ENCODE results near the gene TRIM2. TPM values are rescaled to one million over a fixed set of nuclear protein-coding genes. Genes with fewer than 3 reads are reported as not detected.

The TRIM2 gene
- total and polyA plus RNA-seq, 4 donors, result 3.4 to 15.5 (median 8.9) TPM

DNA sequence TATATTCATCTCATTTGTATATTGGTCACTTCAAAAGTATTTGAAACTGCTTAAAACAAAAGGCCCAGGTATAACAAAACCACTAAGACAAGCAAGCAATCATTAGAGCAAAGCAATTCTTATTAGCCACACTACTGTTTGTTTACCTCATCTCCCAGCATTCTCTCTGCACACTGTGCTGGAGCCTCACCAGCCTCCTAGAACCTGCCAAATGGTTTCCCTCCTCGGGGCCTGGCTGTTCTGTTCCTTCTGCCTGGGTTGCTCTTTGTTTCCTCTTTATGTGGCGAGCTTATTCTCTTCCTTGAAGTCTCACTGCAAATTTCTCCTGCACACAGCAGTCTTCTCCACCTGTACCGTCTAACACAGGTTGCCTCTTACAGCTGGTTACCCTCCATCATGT is 72.7 kb downstream of the TRIM2 start:
- no peak for DNase-seq (ENCODE audit: low spot score)
- peaks cover 0 to 5% (median 0%) of the 10 kb centered on the region in 4 donors for H3K36me3 ChIP-seq (ENCODE audit: control insufficient read depth in 4 of 4, insufficient read depth in 3 of 4, low read depth in 1 of 4, low read length in 3 of 4)

DNA sequence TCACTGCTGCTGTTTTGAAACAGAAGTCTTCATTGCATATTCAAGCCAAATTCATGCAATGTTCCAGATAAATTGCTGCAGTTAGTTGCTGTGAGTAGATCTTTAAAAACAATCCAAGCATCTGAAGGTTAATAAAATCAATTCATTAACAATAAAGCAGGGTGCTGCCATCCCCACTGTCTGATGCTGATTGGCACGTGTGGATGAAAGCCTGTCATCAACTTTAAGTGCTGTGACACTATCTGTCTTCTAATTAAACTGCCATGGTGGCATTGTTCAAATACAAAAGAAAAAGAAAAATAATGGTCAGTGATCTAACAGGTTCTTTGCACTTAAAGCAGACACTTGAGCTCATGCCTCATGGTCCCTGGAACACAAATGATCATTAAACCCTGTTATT is 77.2 kb downstream of the TRIM2 start:
- no peaks in the 10 kb centered on the region for H3K9me3 ChIP-seq (ENCODE audit: control insufficient read depth in 4 of 4, low read length in 3 of 4)
- no peak for DNase-seq (ENCODE audit: low spot score)
- WGBS, result 87% methylated on average over 1 of the region's 1 CpG
- H3K9ac ChIP-seq (ENCODE audit: low read depth in 1 of 2, low read length in 2 of 2), result no peak overlapping the region
- peaks cover 0 to 5% (median 3%) of the 10 kb centered on the region in 4 donors for H3K36me3 ChIP-seq (ENCODE audit: control insufficient read depth in 4 of 4, insufficient read depth in 3 of 4, low read depth in 1 of 4, low read length in 3 of 4)
- peaks cover 0 to 7% (median 3%) of the 10 kb centered on the region in 4 donors for H3K4me1 ChIP-seq (ENCODE audit: control insufficient read depth in 4 of 4, insufficient read depth in 4 of 4, low read length in 3 of 4)
- H3K27ac ChIP-seq (ENCODE audit: low read depth in 1 of 2, low read length in 2 of 2), result no peak overlapping the region
- no peaks in the 10 kb centered on the region for H3K27me3 ChIP-seq (ENCODE audit: control insufficient read depth in 4 of 4, insufficient read depth in 4 of 4, low read length in 3 of 4)
- TF ChIP-seq, protein P1, sequence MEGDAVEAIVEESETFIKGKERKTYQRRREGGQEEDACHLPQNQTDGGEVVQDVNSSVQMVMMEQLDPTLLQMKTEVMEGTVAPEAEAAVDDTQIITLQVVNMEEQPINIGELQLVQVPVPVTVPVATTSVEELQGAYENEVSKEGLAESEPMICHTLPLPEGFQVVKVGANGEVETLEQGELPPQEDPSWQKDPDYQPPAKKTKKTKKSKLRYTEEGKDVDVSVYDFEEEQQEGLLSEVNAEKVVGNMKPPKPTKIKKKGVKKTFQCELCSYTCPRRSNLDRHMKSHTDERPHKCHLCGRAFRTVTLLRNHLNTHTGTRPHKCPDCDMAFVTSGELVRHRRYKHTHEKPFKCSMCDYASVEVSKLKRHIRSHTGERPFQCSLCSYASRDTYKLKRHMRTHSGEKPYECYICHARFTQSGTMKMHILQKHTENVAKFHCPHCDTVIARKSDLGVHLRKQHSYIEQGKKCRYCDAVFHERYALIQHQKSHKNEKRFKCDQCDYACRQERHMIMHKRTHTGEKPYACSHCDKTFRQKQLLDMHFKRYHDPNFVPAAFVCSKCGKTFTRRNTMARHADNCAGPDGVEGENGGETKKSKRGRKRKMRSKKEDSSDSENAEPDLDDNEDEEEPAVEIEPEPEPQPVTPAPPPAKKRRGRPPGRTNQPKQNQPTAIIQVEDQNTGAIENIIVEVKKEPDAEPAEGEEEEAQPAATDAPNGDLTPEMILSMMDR (IDR thresholded peaks at IDR 0.05; ENCODE audit: low read depth, low read length, missing input control), result no peak
- TF ChIP-seq NR2F2 (IDR thresholded peaks at IDR 0.05) (no peak), TAF1 (conservative IDR thresholded peaks at IDR 0.05) (no peak)
- no peak overlapping the region for H3K4me3 ChIP-seq (ENCODE audit: low read depth in 1 of 3, low read length in 3 of 3)

More for the DNA sequence above, 72.7 kb downstream of the TRIM2 start:
- Histone ChIP-seq H3K4me1 (ENCODE audit: control insufficient read depth in 4 of 4, insufficient read depth in 4 of 4, low read length in 3 of 4) (peaks cover 3 to 22% (median 10%) of the 10 kb centered on the region in 4 donors), H3K4me3 (ENCODE audit: low read depth in 1 of 3, low read length in 3 of 3) (no peak overlapping the region), H3K27me3 (ENCODE audit: control insufficient read depth in 4 of 4, insufficient read depth in 4 of 4, low read length in 3 of 4) (no peaks in the 10 kb centered on the region), H3K9me3 (ENCODE audit: control insufficient read depth in 4 of 4, low read length in 3 of 4) (no peaks in the 10 kb centered on the region), H3K9ac (ENCODE audit: low read depth in 1 of 2, low read length in 2 of 2) (no peak overlapping the region), H3K27ac (ENCODE audit: low read depth in 1 of 2, low read length in 2 of 2) (no peak overlapping the region)
- 64% methylated on average over 3 of the region's 3 CpGs for WGBS
- TF ChIP-seq GABPA (IDR thresholded peaks at IDR 0.05 in 1 of 2, conservative IDR thresholded peaks at IDR 0.05 in 1 of 2), result no peak
- TF ChIP-seq RAD21 (IDR thresholded peaks at IDR 0.05), result no peak
- no peak for TF ChIP-seq FOXA2 (IDR thresholded peaks at IDR 0.05)
- TF ChIP-seq, protein P2, sequence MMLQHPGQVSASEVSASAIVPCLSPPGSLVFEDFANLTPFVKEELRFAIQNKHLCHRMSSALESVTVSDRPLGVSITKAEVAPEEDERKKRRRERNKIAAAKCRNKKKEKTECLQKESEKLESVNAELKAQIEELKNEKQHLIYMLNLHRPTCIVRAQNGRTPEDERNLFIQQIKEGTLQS (IDR thresholded peaks at IDR 0.05), result no peak
- TF ChIP-seq RXRA (IDR thresholded peaks at IDR 0.05), result no peak
- TF ChIP-seq SP1 (IDR thresholded peaks at IDR 0.05), result no peak
- TF ChIP-seq JUND (IDR thresholded peaks at IDR 0.05), result no peak
- TF ChIP-seq FOXA1 (IDR thresholded peaks at IDR 0.05), result no peak
- TF ChIP-seq, protein P3, sequence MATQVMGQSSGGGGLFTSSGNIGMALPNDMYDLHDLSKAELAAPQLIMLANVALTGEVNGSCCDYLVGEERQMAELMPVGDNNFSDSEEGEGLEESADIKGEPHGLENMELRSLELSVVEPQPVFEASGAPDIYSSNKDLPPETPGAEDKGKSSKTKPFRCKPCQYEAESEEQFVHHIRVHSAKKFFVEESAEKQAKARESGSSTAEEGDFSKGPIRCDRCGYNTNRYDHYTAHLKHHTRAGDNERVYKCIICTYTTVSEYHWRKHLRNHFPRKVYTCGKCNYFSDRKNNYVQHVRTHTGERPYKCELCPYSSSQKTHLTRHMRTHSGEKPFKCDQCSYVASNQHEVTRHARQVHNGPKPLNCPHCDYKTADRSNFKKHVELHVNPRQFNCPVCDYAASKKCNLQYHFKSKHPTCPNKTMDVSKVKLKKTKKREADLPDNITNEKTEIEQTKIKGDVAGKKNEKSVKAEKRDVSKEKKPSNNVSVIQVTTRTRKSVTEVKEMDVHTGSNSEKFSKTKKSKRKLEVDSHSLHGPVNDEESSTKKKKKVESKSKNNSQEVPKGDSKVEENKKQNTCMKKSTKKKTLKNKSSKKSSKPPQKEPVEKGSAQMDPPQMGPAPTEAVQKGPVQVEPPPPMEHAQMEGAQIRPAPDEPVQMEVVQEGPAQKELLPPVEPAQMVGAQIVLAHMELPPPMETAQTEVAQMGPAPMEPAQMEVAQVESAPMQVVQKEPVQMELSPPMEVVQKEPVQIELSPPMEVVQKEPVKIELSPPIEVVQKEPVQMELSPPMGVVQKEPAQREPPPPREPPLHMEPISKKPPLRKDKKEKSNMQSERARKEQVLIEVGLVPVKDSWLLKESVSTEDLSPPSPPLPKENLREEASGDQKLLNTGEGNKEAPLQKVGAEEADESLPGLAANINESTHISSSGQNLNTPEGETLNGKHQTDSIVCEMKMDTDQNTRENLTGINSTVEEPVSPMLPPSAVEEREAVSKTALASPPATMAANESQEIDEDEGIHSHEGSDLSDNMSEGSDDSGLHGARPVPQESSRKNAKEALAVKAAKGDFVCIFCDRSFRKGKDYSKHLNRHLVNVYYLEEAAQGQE (IDR thresholded peaks at IDR 0.05), result no peak
- no peak for TF ChIP-seq HNF4A (conservative IDR thresholded peaks at IDR 0.05)
- TF ChIP-seq NR2F2 (IDR thresholded peaks at IDR 0.05), result no peak
- TF ChIP-seq YY1 (IDR thresholded peaks at IDR 0.05), result no peak
- no peak for TF ChIP-seq TAF1 (conservative IDR thresholded peaks at IDR 0.05)
- TF ChIP-seq HNF4G (IDR thresholded peaks at IDR 0.05), result no peak
- TF ChIP-seq, protein P4, sequence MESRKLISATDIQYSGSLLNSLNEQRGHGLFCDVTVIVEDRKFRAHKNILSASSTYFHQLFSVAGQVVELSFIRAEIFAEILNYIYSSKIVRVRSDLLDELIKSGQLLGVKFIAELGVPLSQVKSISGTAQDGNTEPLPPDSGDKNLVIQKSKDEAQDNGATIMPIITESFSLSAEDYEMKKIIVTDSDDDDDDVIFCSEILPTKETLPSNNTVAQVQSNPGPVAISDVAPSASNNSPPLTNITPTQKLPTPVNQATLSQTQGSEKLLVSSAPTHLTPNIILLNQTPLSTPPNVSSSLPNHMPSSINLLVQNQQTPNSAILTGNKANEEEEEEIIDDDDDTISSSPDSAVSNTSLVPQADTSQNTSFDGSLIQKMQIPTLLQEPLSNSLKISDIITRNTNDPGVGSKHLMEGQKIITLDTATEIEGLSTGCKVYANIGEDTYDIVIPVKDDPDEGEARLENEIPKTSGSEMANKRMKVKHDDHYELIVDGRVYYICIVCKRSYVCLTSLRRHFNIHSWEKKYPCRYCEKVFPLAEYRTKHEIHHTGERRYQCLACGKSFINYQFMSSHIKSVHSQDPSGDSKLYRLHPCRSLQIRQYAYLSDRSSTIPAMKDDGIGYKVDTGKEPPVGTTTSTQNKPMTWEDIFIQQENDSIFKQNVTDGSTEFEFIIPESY (IDR thresholded peaks at IDR 0.05), result no peak
- TF ChIP-seq, protein P5, sequence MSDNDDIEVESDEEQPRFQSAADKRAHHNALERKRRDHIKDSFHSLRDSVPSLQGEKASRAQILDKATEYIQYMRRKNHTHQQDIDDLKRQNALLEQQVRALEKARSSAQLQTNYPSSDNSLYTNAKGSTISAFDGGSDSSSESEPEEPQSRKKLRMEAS (IDR thresholded peaks at IDR 0.05), result no peak

Measured in liver (tissue), 9 donors.